Activated CD4-positive, alpha-beta T cell treated with anti-CD3 and anti-CD28 coated beads for 1 hour (primary cell): Measurements from ENCODE around the gene UBTD2.
A peak's percentile ranks its signal among the peaks of the same experiment; 100 is the strongest.
"Not testable (repeated sequence)": the region's sequence is repeated elsewhere in the genome, so short reads cannot be mapped to it uniquely, and the experiment has no call there.

Source experiments
- DNase-seq: peaks from one replicate; pipeline ENCODE4 v3.0.0-alpha.2; 2020

The UBTD2 gene

GRCh38 chr5:172291837-172292236 is 8.3 kb upstream of the UBTD2 start:
- not testable (repeated sequence) for DNase-seq

- DNase-seq: no peak
Measured at GRCh38 chr5:172288465-172288864, 4.9 kb upstream of the UBTD2 start.

- DNase-seq: not testable (repeated sequence)
Measured at GRCh38 chr5:172287140-172287539, 3.6 kb upstream of the UBTD2 start.

GRCh38 chr5:172285226-172286143 is 1.9 kb upstream of the UBTD2 start:
- DNase-seq: no peak

GRCh38 chr5:172284611-172284980 is 1.0 kb upstream of the UBTD2 start:
- no peak for DNase-seq

- peak; percentile 63 for DNase-seq
Measured at GRCh38 chr5:172283862-172284610, 472 bp upstream of the UBTD2 start.

GRCh38 chr5:172282272-172283019 is 1.1 kb downstream of the UBTD2 start:
- DNase-seq: no peak

GRCh38 chr5:172281346-172281745 is 2.2 kb downstream of the UBTD2 start:
- no peak for DNase-seq

- DNase-seq: no peak
Measured at GRCh38 chr5:172280929-172281328, 2.6 kb downstream of the UBTD2 start.

GRCh38 chr5:172280317-172280716 is 3.2 kb downstream of the UBTD2 start:
- DNase-seq: no peak

- no peak for DNase-seq
Measured at GRCh38 chr5:172278356-172278755, 5.2 kb downstream of the UBTD2 start.

GRCh38 chr5:172276214-172276613 is 7.3 kb downstream of the UBTD2 start:
- no peak for DNase-seq

- peak; percentile 30 for DNase-seq
Measured at GRCh38 chr5:172274951-172275753, 8.4 kb downstream of the UBTD2 start.

GRCh38 chr5:172267943-172268342 is 15.6 kb downstream of the UBTD2 start:
- DNase-seq: no peak

- DNase-seq: no peak
Measured at GRCh38 chr5:172266676-172267092, 16.9 kb downstream of the UBTD2 start.

- no peak for DNase-seq
Measured at GRCh38 chr5:172266071-172266675, 17.4 kb downstream of the UBTD2 start.

GRCh38 chr5:172264815-172265395 is 18.7 kb downstream of the UBTD2 start:
- DNase-seq: no peak

GRCh38 chr5:172255444-172255843 is 28.1 kb downstream of the UBTD2 start:
- DNase-seq: no peak

GRCh38 chr5:172252501-172252900 is 31.1 kb downstream of the UBTD2 start:
- DNase-seq: no peak

GRCh38 chr5:172251419-172251818 is 32.1 kb downstream of the UBTD2 start:
- no peak for DNase-seq

- DNase-seq: no peak
Measured at GRCh38 chr5:172248637-172249036, 34.9 kb downstream of the UBTD2 start.

- DNase-seq: no peak
Measured at GRCh38 chr5:172245703-172246125, 37.9 kb downstream of the UBTD2 start.
